GM18858 (cell line): ENCODE results near the gene NRN1L.
"Not testable (repeated sequence)": the region's sequence is repeated elsewhere in the genome, so short reads cannot be mapped to it uniquely, and the experiment has no call there.

Experiments
- ATAC-seq: cut with Tn5 transposase; IDR thresholded peaks from one replicate; pipeline ENCODE4 v1.9.1; 2021; ENCODE audit not compliant: unreplicated experiment

Gene NRN1L

GRCh38 chr16:67881621-67882161, 3.0 kb upstream of the NRN1L start:
- no peak for ATAC-seq

- ATAC-seq, result no peak
Observed at GRCh38 chr16:67882374-67883145, 2.1 kb upstream of the NRN1L start.

- ATAC-seq, result no peak
Observed at GRCh38 chr16:67883146-67883871, 1.4 kb upstream of the NRN1L start.

GRCh38 chr16:67883872-67884261, 818 bp upstream of the NRN1L start:
- no peak for ATAC-seq

- ATAC-seq, result no peak
Observed at GRCh38 chr16:67885545-67885944, 860 bp downstream of the NRN1L start.

GRCh38 chr16:67885976-67886375, 1.3 kb downstream of the NRN1L start:
- no peak for ATAC-seq

GRCh38 chr16:67886387-67886786, 1.7 kb downstream of the NRN1L start:
- no peak for ATAC-seq

- ATAC-seq, result no peak
Observed at GRCh38 chr16:67888331-67888730, 3.6 kb downstream of the NRN1L start.

GRCh38 chr16:67892375-67892774, 7.7 kb downstream of the NRN1L start:
- no peak for ATAC-seq

- peak; percentile 55 for ATAC-seq
Observed at GRCh38 chr16:67892899-67893742, 8.4 kb downstream of the NRN1L start, which contains the start of gene PSKH1. TSS of gene PSKH1 (plus strand) at chr16:67893254. CDS start at chr16:67908750, 15,496 bp downstream.

- no peak for ATAC-seq
Observed at GRCh38 chr16:67893743-67894399, 9.2 kb downstream of the NRN1L start.

- no peak for ATAC-seq
Observed at GRCh38 chr16:67897231-67897630, 12.5 kb downstream of the NRN1L start.

GRCh38 chr16:67901734-67902133, 17.0 kb downstream of the NRN1L start:
- ATAC-seq, result no peak

GRCh38 chr16:67902831-67903230, 18.1 kb downstream of the NRN1L start:
- no peak for ATAC-seq

GRCh38 chr16:67907397-67908180, 22.9 kb downstream of the NRN1L start:
- ATAC-seq, result no peak

- no peak for ATAC-seq
Observed at GRCh38 chr16:67909056-67909742, 24.5 kb downstream of the NRN1L start.

- ATAC-seq, result no peak
Observed at GRCh38 chr16:67910158-67910557, 25.5 kb downstream of the NRN1L start.

GRCh38 chr16:67914758-67915495, 30.2 kb downstream of the NRN1L start:
- no peak for ATAC-seq

- not testable (repeated sequence) for ATAC-seq
Observed at GRCh38 chr16:67915496-67915769, 30.7 kb downstream of the NRN1L start.
